DMS53 treated with DMSO at 0.1 percent for 48 hours (cell line): ENCODE data around the gene ALK.

ENCODE experiments used
- DNase-seq: peaks from one replicate; lab custom pipeline; 2025; ENCODE audit not compliant: unreplicated experiment; lab: John Stamatoyannopoulos, UW

Gene ALK

DNA sequence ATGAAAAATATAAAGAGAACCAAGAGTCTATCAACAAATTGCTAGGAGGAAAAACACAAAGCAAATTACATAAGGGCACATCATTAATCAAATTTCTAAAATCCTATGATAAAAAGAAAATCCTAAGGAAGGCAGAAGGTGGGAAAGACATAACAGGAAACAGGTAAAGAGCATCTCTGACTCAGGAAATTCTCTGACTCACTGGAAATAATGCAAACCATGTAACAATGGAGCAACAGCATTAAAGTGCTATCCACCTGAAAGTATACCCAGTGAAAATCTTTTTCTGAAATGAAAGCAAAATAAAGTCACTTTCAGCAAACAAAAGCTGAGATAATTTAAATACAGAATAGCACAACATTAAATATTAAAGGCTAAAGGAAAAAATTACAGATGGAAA is 10.9 kb downstream of the ALK start:
- no peak for DNase-seq

DNA sequence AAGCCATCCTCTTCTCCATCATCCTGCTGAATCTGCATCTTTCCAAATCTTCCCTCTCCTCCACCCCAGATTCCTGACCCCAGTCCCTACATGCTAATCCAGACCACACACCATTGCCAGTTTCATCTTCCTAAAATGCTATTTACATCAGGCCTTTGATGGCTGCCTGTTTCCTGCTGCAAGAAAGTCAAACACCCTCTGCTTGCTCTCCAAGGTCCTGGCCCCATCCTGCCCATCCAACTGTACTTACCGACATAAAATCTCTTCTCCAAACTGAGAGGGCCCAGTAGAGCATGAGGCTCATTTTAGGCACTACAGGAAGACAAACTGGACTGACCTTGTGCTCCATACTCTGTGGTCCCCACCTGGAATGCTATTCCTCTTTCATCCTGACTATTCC is 19.0 kb downstream of the ALK start:
- no peak for DNase-seq

DNA sequence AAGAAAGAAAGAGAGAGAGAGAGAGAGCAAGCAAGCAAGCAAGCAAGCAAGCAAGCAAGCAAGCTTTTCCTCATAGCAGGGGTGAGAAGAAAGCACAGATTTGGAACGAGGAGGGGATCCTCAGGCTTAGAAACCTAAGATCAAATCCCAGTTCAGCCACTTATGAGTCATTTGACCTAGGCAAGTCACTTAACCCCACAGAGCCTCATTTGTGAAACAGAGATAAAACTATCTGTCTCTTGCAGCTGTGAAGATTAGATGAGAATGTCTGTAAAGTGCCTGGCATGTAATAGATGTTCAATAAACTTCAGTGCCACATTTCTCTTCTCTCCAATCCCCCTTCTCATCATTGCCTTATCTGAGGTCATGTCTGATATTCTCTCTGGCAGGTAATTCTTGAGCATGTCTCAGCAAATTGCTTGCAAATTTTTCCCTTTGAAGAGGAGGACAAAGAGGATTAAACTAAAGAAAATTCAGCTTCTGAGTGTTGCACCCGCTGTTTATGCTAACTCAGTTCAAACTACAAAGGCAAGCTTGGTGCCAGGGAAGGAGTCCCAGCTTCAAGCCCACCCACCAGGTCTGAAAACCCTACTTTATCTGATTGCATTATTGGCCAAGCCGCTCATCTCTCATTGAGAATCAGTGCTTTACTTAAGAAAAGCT is 20.3 kb downstream of the ALK start:
- no peak for DNase-seq

GRCh38 chr2:29898999-29899398 is 22.4 kb downstream of the ALK start:
- no peak for DNase-seq

DNA sequence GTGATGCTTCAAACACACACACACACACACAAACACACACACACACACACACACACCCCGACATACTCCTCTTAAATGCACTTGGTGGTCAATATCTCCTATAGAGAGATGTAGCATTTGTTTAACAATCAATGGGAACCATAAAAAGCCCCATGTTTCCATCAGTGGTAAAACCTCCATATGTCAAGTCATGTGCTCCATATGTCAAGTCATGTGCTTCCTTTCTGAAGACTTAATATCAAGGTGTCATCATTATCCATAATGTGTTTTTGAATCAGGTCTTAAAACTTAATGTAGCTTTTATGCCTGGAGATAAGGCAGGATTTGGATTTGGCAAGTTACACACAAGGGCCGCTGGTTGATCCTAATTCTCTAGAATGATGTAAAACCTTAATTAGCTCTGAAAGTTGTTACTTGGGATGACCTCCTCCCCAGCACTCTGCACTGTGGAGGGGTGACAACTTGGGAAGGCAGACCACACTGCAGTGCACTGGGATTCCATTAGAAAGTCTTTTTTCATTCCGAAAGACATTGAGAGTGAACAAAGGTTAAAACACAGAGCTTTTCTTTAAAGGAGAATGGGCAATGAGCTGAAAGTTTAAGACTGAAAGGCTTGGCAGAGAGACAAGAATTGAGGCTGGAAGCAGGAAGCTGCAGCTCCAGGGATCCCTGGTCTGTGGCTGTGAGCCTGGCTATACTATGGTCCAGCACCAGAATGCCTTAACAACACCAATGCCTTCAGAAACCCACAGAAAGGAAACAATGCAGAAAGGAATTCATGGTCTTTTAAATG is 26.4 kb downstream of the ALK start:
- DNase-seq, result no peak

DNA sequence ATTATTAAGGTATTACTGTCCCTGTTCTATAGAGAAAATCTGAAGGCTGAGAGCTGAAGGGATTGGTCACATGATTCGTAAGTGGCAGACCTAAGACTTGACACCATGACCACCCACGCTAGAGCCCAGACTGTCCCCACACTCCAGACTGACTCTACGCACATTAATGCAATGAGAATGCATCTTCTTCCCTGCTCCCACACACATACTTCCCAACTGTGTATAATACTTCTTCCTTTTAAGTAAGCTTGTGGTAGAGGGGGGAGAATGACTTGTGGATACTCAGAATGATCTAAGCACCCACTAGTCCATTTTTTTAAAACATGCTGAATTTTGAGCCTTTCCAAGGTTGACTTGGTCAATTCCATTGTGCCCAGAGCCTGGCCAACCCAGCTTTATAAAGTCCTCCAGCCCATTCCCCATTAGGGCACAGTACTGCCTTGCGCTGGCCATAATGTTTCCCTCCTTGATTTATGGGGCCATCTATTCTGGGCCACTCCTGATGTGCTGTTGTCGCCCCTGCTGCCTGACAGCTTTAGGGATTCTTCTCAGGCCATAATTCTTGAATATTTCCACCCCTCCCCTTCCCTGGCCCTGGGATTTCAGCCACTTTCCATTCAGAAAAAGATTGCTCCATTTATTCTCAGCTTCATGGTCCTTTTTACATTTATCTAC is 28.7 kb downstream of the ALK start:
- DNase-seq, result no peak

- no peak for DNase-seq
Observed at GRCh38 chr2:29881089-29881730, 40.2 kb downstream of the ALK start.

- DNase-seq, result no peak
Observed at GRCh38 chr2:29880084-29880483, 41.3 kb downstream of the ALK start.

GRCh38 chr2:29879456-29879855 is 41.9 kb downstream of the ALK start:
- DNase-seq, result no peak

DNA sequence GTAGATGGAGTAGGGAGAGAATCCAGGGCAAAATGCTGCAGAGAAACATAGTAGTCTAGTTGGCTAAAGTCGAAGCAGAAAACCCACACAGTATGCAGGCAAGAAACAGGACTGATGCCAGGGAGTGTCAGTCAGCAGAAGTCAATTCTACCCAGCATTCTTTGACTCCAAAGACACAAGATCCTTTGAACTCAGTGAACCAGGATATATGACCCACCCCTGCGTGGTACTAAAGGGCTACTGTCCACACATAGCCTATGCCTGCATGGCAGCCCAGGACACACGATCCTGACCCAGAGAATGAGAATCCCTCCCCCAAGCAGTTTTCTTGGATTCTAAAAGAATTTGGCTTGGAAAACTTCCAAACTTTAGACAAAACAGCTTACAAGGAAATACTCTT is 42.5 kb downstream of the ALK start:
- DNase-seq, result peak; percentile 54

- DNase-seq, result no peak
Observed at GRCh38 chr2:29876374-29876773, 45.0 kb downstream of the ALK start.

- DNase-seq, result no peak
Observed at GRCh38 chr2:29874745-29875144, 46.6 kb downstream of the ALK start.

- DNase-seq, result no peak
Observed at GRCh38 chr2:29872870-29873269, 48.5 kb downstream of the ALK start.

DNA sequence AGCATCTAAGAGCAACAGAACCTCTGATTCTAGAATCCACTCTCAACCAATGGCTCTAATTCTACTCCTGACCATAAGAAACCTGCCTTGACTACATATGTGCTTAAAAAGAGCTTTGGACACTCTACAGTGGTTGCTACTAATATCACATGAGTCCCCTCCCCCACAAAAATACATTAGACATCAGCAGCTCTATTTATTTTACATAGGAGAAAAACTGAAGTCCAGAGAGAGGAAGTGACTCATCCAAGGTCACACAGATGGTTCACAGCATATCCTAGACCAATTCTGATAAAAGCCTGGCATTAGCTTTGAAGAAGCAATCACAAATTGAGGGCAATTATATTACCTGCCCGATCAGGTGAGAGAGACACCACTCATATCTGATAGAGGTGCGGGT is 49.8 kb downstream of the ALK start:
- no peak for DNase-seq

DNA sequence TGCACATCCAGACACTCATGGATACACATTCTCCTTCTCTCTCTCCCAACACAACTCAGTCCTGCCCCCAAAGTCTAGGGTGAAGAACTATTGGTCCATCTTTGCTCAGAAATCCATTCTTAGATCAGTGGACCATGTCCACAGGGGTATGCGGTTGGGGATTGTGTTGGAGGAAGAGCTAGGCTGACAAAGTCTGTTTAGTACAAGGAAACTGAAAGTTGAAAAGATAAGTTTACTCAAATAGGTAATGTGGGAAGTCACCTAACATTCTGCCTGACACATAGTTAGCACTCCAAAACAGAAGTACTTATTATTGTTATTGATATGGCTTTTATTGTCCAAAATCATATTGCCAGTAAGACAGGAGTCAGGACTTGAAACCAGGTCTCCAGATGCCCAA is 55.9 kb downstream of the ALK start:
- DNase-seq, result no peak

DNA sequence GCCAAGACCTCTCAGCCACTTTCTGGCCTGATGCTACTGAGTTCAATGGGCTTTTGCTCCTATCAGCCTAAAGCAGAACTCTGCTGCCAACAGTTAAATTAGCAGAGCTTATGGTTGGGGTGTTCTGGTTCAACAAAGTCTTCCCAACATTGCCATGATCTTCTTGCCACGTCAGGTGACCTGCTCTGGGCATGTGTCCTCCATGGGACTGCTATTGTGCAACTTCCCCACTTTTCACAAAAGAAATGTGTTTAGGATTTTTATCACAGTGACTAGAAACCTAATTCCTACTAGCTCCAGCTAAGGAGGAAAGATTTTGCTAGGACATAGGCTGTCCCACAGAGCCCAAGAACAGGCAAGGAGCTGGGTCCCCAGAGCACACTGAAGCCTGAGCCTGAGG is 56.4 kb downstream of the ALK start:
- no peak for DNase-seq

DNA sequence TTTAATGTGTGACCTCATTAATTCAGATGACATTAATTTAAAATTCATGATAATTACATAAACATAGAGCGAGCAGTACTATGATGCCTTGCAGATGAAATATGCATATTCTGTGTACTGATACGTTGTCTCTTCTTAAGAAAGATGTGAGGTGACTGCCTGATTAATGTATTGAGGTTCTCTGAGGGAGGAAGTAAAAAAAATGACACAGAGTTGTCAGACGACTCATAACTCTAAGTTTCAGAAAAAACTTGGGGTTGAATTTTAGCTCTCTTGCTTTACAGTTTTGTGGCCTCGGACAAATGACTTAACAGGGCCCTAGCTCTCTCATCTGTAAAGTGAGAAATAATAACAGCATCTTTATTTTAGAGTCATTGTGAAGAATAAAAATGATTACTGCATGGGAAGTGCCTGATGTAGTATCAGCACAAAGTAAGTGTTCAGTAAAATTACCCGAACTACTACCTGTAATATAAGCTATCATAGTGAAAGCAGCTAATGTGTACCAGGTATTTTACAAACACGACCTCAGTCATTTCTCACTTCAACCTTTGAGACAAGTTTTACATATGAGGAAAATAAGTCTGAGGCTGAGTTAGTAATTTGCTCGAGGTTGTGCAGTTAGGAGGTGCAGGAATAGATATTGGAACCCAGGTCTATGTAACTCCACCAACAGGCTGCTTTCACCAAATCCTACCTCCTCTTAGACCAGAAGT is 65.3 kb downstream of the ALK start:
- no peak for DNase-seq

DNA sequence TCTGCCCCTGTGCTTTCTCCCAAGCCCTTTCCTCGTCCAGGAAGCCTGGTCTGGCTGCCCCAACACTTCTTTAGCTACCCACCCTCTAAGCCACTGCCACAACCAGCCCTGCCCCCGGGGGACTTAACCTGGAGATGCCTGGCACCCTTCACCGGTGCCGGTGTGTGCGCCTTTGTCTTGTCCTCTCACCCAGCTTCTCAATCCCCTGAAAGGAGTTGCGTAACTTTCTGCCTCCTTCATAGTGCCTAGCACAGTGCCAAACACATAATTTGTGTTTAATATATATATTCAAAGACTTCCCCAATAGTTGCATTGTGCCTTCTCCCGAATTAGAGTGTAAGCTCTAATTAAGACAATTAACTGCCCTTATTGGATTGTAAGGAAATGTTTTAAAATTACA is 70.6 kb downstream of the ALK start:
- no peak for DNase-seq

- DNase-seq, result no peak
Observed at GRCh38 chr2:29848566-29849310, 72.6 kb downstream of the ALK start.

DNA sequence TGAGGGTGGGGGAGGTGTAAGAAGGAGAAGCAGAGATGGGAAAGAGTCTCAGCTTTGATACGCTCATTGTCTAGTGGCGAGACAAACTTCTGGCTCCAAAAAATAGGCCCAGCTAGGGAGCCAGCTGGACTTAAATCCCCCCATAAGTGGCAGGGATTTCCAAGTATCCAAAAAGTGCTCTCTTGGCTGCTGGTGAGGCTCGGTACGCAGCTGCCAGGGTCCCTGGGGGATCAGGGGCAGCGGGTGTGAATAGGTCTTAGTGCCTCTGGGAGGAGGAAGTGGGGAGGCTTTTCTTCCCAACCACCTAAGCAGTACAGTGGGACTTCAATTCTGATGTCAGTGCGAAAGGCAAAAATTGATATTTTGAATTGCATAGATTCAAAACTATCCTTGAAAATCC is 73.5 kb downstream of the ALK start:
- no peak for DNase-seq
